Midbrain (tissue), 1 donor: ENCODE results near the gene RHOG.
A peak's percentile ranks its signal among the peaks of the same experiment; 100 is the strongest.
"Not testable (repeated sequence)": the region's sequence is repeated elsewhere in the genome, so short reads cannot be mapped to it uniquely, and the experiment has no call there.

Experiments
- DNase-seq: peaks from one replicate; lab custom pipeline; 2025; lab: John Stamatoyannopoulos, UW

Gene RHOG

GRCh38 chr11:3840870-3841425 is at the start of gene RHOG:
TSS of gene RHOG (minus strand) at chr11:3840959. CDS start at chr11:3828138, 12,821 bp downstream.
- peak; percentile 68 for DNase-seq

GRCh38 chr11:3890014-3890413 is 49.3 kb upstream of the RHOG start:
- no peak for DNase-seq

- DNase-seq: no peak
Observed at GRCh38 chr11:3888876-3889275, 48.1 kb upstream of the RHOG start.

- DNase-seq: no peak
Observed at GRCh38 chr11:3886985-3887384, 46.2 kb upstream of the RHOG start.

GRCh38 chr11:3885855-3886254 is 45.1 kb upstream of the RHOG start:
- DNase-seq: no peak

- no peak for DNase-seq
Observed at GRCh38 chr11:3882655-3883054, 41.9 kb upstream of the RHOG start.

GRCh38 chr11:3880724-3881123 is 40.0 kb upstream of the RHOG start:
- no peak for DNase-seq

GRCh38 chr11:3879967-3880542 is 39.3 kb upstream of the RHOG start:
- DNase-seq: no peak

- DNase-seq: no peak
Observed at GRCh38 chr11:3879216-3879966, 38.6 kb upstream of the RHOG start.

GRCh38 chr11:3878258-3878584 is 37.5 kb upstream of the RHOG start:
- no peak for DNase-seq

GRCh38 chr11:3877364-3878257 is 36.9 kb upstream of the RHOG start:
- no peak for DNase-seq

GRCh38 chr11:3876613-3877012 is 35.9 kb upstream of the RHOG start:
- DNase-seq: no peak

- no peak for DNase-seq
Observed at GRCh38 chr11:3873712-3874349, 33.1 kb upstream of the RHOG start.

GRCh38 chr11:3867209-3868091 is 26.7 kb upstream of the RHOG start:
- DNase-seq: no peak

GRCh38 chr11:3866836-3867208 is 26.1 kb upstream of the RHOG start:
- no peak for DNase-seq

GRCh38 chr11:3866206-3866605 is 25.4 kb upstream of the RHOG start:
- DNase-seq: no peak

GRCh38 chr11:3865388-3866193 is 24.8 kb upstream of the RHOG start:
- DNase-seq: no peak

GRCh38 chr11:3861683-3862082 is 20.9 kb upstream of the RHOG start:
- no peak for DNase-seq

- DNase-seq: not testable (repeated sequence)
Observed at GRCh38 chr11:3860898-3861393, 20.2 kb upstream of the RHOG start.

- no peak for DNase-seq
Observed at GRCh38 chr11:3860375-3860774, 19.6 kb upstream of the RHOG start.
